Hepatocyte (in vitro differentiated cells): ENCODE results near the gene KIFC3. TPM values are rescaled to one million over a fixed set of nuclear protein-coding genes. Genes with fewer than 3 reads are reported as not detected.

Experiments used
- DNase-seq: peaks from one replicate; pipeline ENCODE4 v3.0.0-alpha.2; 2016; ENCODE audit warnings: low spot score
- H2AFZ ChIP-seq: fragments of 200-600 bp; sonication (generic); 2 replicates; pipeline ENCODE4 v1.6.0; 2016; ENCODE audit warnings: antibody characterized with exemption, mild to moderate bottlenecking
- H3K27ac ChIP-seq: fragments of 200-600 bp; sonication (generic); 2 replicates; pipeline ENCODE4 v1.5.1; 2016; ENCODE audit warnings: mild to moderate bottlenecking
- H3K27me3 ChIP-seq: fragments of 200-600 bp; sonication (generic); 2 replicates; pipeline ENCODE4 v1.6.1; 2016
- H3K36me3 ChIP-seq: fragments of 200-600 bp; sonication (generic); replicated peaks from 2 replicates; pipeline ENCODE4 v1.5.1; 2016; ENCODE audit warnings: low read depth; ENCODE audit not compliant: insufficient read depth
- H3K4me1 ChIP-seq: fragments of 200-600 bp; sonication (generic); 2 replicates; pipeline ENCODE4 v1.5.1; 2016; ENCODE audit warnings: mild to moderate bottlenecking, moderate library complexity; ENCODE audit not compliant: insufficient read depth
- H3K4me2 ChIP-seq: fragments of 200-600 bp; sonication (generic); 2 replicates; pipeline ENCODE4 v1.6.0; 2016
- H3K4me3 ChIP-seq: fragments of 200-600 bp; sonication (generic); 2 replicates; pipeline ENCODE4 v1.5.1; 2016; ENCODE audit warnings: mild to moderate bottlenecking
- H3K79me2 ChIP-seq: fragments of 200-600 bp; sonication (generic); 2 replicates; pipeline ENCODE4 v1.6.0; 2017; ENCODE audit warnings: mild to moderate bottlenecking
- H3K9me2 ChIP-seq: fragments of 200-600 bp; sonication (generic); replicated peaks from 2 replicates; pipeline ENCODE4 v1.6.0; 2017; ENCODE audit warnings: mild to moderate bottlenecking; ENCODE audit not compliant: insufficient read depth
- H3K9me3 ChIP-seq: fragments of 200-600 bp; sonication (generic); 2 replicates; pipeline ENCODE4 v1.5.1; 2016; ENCODE audit warnings: low read depth, mild to moderate bottlenecking
- H4K20me1 ChIP-seq: fragments of 200-600 bp; sonication (generic); 2 replicates; pipeline ENCODE4 v1.6.0; 2016; ENCODE audit warnings: mild to moderate bottlenecking; ENCODE audit not compliant: insufficient read depth, poor library complexity, severe bottlenecking
- CTCF ChIP-seq: fragments of 200-600 bp; sonication (generic); IDR thresholded peaks from 2 replicates; pipeline ENCODE4 v1.5.1; 2016; ENCODE audit warnings: antibody characterized with exemption, mild to moderate bottlenecking; ENCODE audit not compliant: poor library complexity
- EZH2 ChIP-seq: fragments of 200-600 bp; sonication (generic); IDR thresholded peaks from 2 replicates; pipeline ENCODE4 v1.6.1; 2016; ENCODE audit warnings: antibody characterized with exemption, mild to moderate bottlenecking, borderline replicate concordance
- EZH2phosphoT487 ChIP-seq: fragments of 200-600 bp; sonication (generic); IDR thresholded peaks from one replicate; pipeline ENCODE4 v1.6.1; 2018; ENCODE audit warnings: antibody characterized with exemption, mild to moderate bottlenecking, low read depth, moderate library complexity; ENCODE audit not compliant: unreplicated experiment, severe bottlenecking
- WGBS: methylation state at CpG from one replicate; pipeline ENCODE4 v1.1.6; 2016; ENCODE audit warnings: low lambda C conversion rate; ENCODE audit errors: missing lambda C conversion rate; 5-methylcytosine and 5-hydroxymethylcytosine counted together
- polyA plus RNA-seq: library from polyadenylated mRNA; unstranded; fragments of >200 nt; fragmentation: Nextera tagmentation; extraction: Ambion mirVana; gene quantifications from 2 replicates; pipeline ENCODE4 v1.2.1, GENCODE V29; 2016
- total RNA-seq: library from RNA; depleted of rRNA; stranded (reverse); fragments of >200 nt; gene quantifications from 2 replicates; pipeline ENCODE4 v1.2.3, GENCODE V29; 2014

The KIFC3 gene
- total and polyA plus RNA-seq, 2 experiments from 2014 or later, result 49.7 to 55.3 TPM

GRCh38 chr16:57764006-57764340, 38.3 kb downstream of the KIFC3 start:
- Histone ChIP-seq H3K36me3 (no peaks in the 10 kb centered on the region), H3K4me1 (no peaks in the 10 kb centered on the region), H3K27ac (no peak overlapping the region), H2AFZ (no peak overlapping the region), H3K79me2 (no peaks in the 10 kb centered on the region), H3K9me2 (no peaks in the 10 kb centered on the region), H3K4me3 (no peak overlapping the region), H3K27me3 (no peaks in the 10 kb centered on the region), H3K9me3 (no peaks in the 10 kb centered on the region), H4K20me1 (no peaks in the 10 kb centered on the region), H3K4me2 (no peak overlapping the region)
- WGBS, result 98% methylated on average over 9 of the region's 9 CpGs
- TF ChIP-seq CTCF (no peak), EZH2phosphoT487 (no peak), EZH2 (no peak)
- no peak for DNase-seq

- Histone ChIP-seq H3K36me3 (no peaks in the 10 kb centered on the region), H3K79me2 (no peaks in the 10 kb centered on the region), H3K4me3 (no peak overlapping the region), H2AFZ (no peak overlapping the region), H3K4me1 (no peaks in the 10 kb centered on the region), H4K20me1 (no peaks in the 10 kb centered on the region), H3K27ac (no peak overlapping the region), H3K9me3 (no peaks in the 10 kb centered on the region), H3K9me2 (no peaks in the 10 kb centered on the region), H3K4me2 (no peak overlapping the region), H3K27me3 (no peaks in the 10 kb centered on the region)
- 96% methylated on average over 14 of the region's 14 CpGs for WGBS
- TF ChIP-seq EZH2phosphoT487 (no peak), EZH2 (no peak), CTCF (no peak)
- DNase-seq, result no peak
These were observed 38.8 kb downstream of the KIFC3 start for GRCh38 chr16:57763285-57764005.

GRCh38 chr16:57762365-57763040, 39.8 kb downstream of the KIFC3 start:
- Histone ChIP-seq H3K4me3 (no peak overlapping the region), H3K9me3 (no peaks in the 10 kb centered on the region), H4K20me1 (no peaks in the 10 kb centered on the region), H2AFZ (no peak overlapping the region), H3K27ac (no peak overlapping the region), H3K9me2 (no peaks in the 10 kb centered on the region), H3K27me3 (no peaks in the 10 kb centered on the region), H3K4me1 (no peaks in the 10 kb centered on the region), H3K36me3 (no peaks in the 10 kb centered on the region), H3K79me2 (no peaks in the 10 kb centered on the region), H3K4me2 (no peak overlapping the region)
- WGBS, result 81% methylated on average over 13 of the region's 15 CpGs
- TF ChIP-seq EZH2 (no peak), CTCF (no peak), EZH2phosphoT487 (no peak)
- DNase-seq, result no peak
